A549 treated with Hydrocortisone at 1 μM for 4 hours (cell line): ENCODE data around the gene ATG9B. TPM values are rescaled to one million over a fixed set of nuclear protein-coding genes. Genes with fewer than 3 reads are reported as not detected.

Experiments used
- total RNA-seq: library from RNA; stranded (reverse); fragments of 200-300 nt; extraction: Qiagen RNA extraction; gene quantifications from 5 replicates; pipeline ENCODE4 v1.2.3, GENCODE V29; 2022

Gene ATG9B
- 0.34 to 1.1 TPM (median 0.70 TPM) in 5 replicates for total RNA-seq

GRCh38 chr7:151024435-151025056 is at the start of gene ATG9B:
Gene ATG9B (minus strand): TSS chr7:151024494. CDS start chr7:151024423, 71 bp downstream.

GRCh38 chr7:151059367-151060112 is 35.2 kb upstream of the ATG9B start, which contains the start of gene SLC4A2:
Gene SLC4A2 (plus strand): TSS chr7:151059589. CDS start chr7:151061988, 2,399 bp downstream.

GRCh38 chr7:151057506-151057988 is 33.3 kb upstream of the ATG9B start, which contains the start of gene CDK5:
Gene CDK5 (minus strand): TSS chr7:151057897. CDS start chr7:151057848, 49 bp downstream.

GRCh38 chr7:151047976-151048815 is 23.9 kb upstream of the ATG9B start, which contains the start of gene ASIC3:
Gene ASIC3 (plus strand): TSS chr7:151048531. CDS start chr7:151048886, 355 bp downstream.

GRCh38 chr7:151028131-151028947 is 4.0 kb upstream of the ATG9B start, which contains the start of gene ABCB8:
Gene ABCB8 (plus strand): TSS chr7:151028450. CDS start chr7:151028516, 66 bp downstream.

GRCh38 chr7:150990416-150991186 is 33.7 kb downstream of the ATG9B start, which contains the start of gene NOS3:
Gene NOS3 (plus strand): TSS chr7:150991017. CDS start chr7:150993804, 2,787 bp downstream.

GRCh38 chr7:150978126-150978789 is 46.0 kb downstream of the ATG9B start, which contains the start of gene KCNH2:
Gene KCNH2 (minus strand): TSS chr7:150978321. CDS start chr7:150977913, 408 bp downstream.

Other genes with a start within 250 kb of the ATG9B start
- gene TMEM176B, start 224.1 kb downstream of the ATG9B start, total RNA-seq = 0.10 to 0.17 TPM (median 0.13 TPM) in 3 of 5 replicates, not detected in the others
- gene TMEM176A, start 223.7 kb downstream of the ATG9B start, total RNA-seq = not detected in 5 replicates
- gene AOC1, start 172.0 kb downstream of the ATG9B start, total RNA-seq = 0.06 to 0.10 TPM in 2 of 5 replicates, not detected in the others
- 2.9 to 3.6 TPM (median 3.3 TPM) in 5 replicates for gene KCNH2, start 46.2 kb downstream of the ATG9B start, total RNA-seq
- gene NOS3, start 33.5 kb downstream of the ATG9B start, total RNA-seq = 0.33 to 0.51 TPM (median 0.38 TPM) in 5 replicates
- gene ABCB8, start 4.0 kb upstream of the ATG9B start, total RNA-seq = 40.2 to 49.4 TPM (median 46.1 TPM) in 5 replicates
- gene ASIC3, start 24.0 kb upstream of the ATG9B start, total RNA-seq = 6.0 to 10.8 TPM (median 9.5 TPM) in 5 replicates
- 29.7 to 32.8 TPM (median 32.5 TPM) in 5 replicates for gene CDK5, start 33.4 kb upstream of the ATG9B start, total RNA-seq
- 201 to 272 TPM (median 246 TPM) in 5 replicates for gene SLC4A2, start 35.1 kb upstream of the ATG9B start, total RNA-seq
- gene FASTK, start 56.3 kb upstream of the ATG9B start, total RNA-seq = 58.8 to 75.1 TPM (median 73.7 TPM) in 5 replicates
- 37.6 to 56.1 TPM (median 55.7 TPM) in 5 replicates for gene TMUB1, start 59.0 kb upstream of the ATG9B start, total RNA-seq
- 52.0 to 61.2 TPM (median 56.3 TPM) in 5 replicates for gene AGAP3, start 62.0 kb upstream of the ATG9B start, total RNA-seq
- 0.10 to 0.17 TPM in 2 of 5 replicates, not detected in the others for gene GBX1, start 143.2 kb upstream of the ATG9B start, total RNA-seq
- not detected in 5 replicates for gene ASB10, start 162.8 kb upstream of the ATG9B start, total RNA-seq
- gene H2BK1, start 186.0 kb upstream of the ATG9B start, total RNA-seq = not detected in 5 replicates
- gene ABCF2, start 202.7 kb upstream of the ATG9B start, total RNA-seq = 59.6 to 71.5 TPM (median 61.7 TPM) in 5 replicates
- gene CHPF2, start 208.0 kb upstream of the ATG9B start, total RNA-seq = 41.0 to 46.4 TPM (median 43.4 TPM) in 5 replicates
- 8.3 to 9.9 TPM (median 9.7 TPM) in 5 replicates for gene SMARCD3, start 224.2 kb upstream of the ATG9B start, total RNA-seq